A673 (cell line): ENCODE measurements around the gene SLC25A26. TPM values are rescaled to one million over a fixed set of nuclear protein-coding genes. Genes with fewer than 3 reads are reported as not detected.

Experiments
- BruUV-seq: library from RNA; stranded (reverse); fragments of 400-500 nt; replicated peaks from 2 replicates; lab custom pipeline; 2021; lab: Mats Ljungman, UMichigan
- CTCF ChIA-PET: fragments of 300-600 bp; sonication (Branson Sonifier 250); formaldehyde crosslinking; loops from one replicate; lab custom pipeline; 2022; ENCODE audit warnings: antibody characterized with exemption; lab: Charles Lee
- POLR2A ChIA-PET: fragments of 300-600 bp; sonication (Branson Sonifier 250); formaldehyde crosslinking; loops from one replicate; lab custom pipeline; 2022; ENCODE audit warnings: antibody characterized with exemption; ENCODE audit not compliant: low non-redundant PET; lab: Charles Lee
- DNase-seq: peaks from one replicate; pipeline ENCODE4 v3.0.0-alpha.2; 2015; ENCODE audit warnings: low spot score
- H3K27ac ChIP-seq: fragments of 200-600 bp; sonication (generic); 2 replicates; pipeline ENCODE4 v1.5.1; 2016; ENCODE audit warnings: mixed run types, low read depth, mild to moderate bottlenecking, mixed read lengths, antibody characterized with exemption, low read length; ENCODE audit not compliant: poor library complexity, severe bottlenecking
- H3K27me3 ChIP-seq: fragments of 200-600 bp; sonication (generic); replicated peaks from 2 replicates; pipeline ENCODE4 v1.6.1; 2017; ENCODE audit warnings: mixed run types, low read depth, mild to moderate bottlenecking, mixed read lengths, antibody characterized with exemption, low read length; ENCODE audit not compliant: insufficient read depth, poor library complexity
- H3K36me3 ChIP-seq: fragments of 200-600 bp; sonication (generic); 2 replicates; pipeline ENCODE4 v1.6.1; 2016; ENCODE audit warnings: mixed run types, mild to moderate bottlenecking, mixed read lengths, antibody characterized with exemption, low read length; ENCODE audit not compliant: insufficient read depth, poor library complexity, severe bottlenecking
- H3K4me1 ChIP-seq: fragments of 200-600 bp; sonication (generic); 2 replicates; pipeline ENCODE4 v1.6.1; 2017; ENCODE audit warnings: mixed run types, mild to moderate bottlenecking, mixed read lengths, antibody characterized with exemption, low read length; ENCODE audit not compliant: insufficient read depth, poor library complexity, severe bottlenecking
- H3K4me3 ChIP-seq: fragments of 200-600 bp; sonication (generic); 2 replicates; pipeline ENCODE4 v1.5.1; 2016; ENCODE audit warnings: low read depth, mixed run types, mild to moderate bottlenecking, mixed read lengths, low read length; ENCODE audit not compliant: poor library complexity, severe bottlenecking
- H3K9me3 ChIP-seq: fragments of 200-600 bp; sonication (generic); 2 replicates; pipeline ENCODE4 v1.6.1; 2016; ENCODE audit warnings: mixed run types, low read depth, mild to moderate bottlenecking, mixed read lengths, antibody characterized with exemption, low read length; ENCODE audit not compliant: poor library complexity, severe bottlenecking
- EZH2 ChIP-seq: fragments of 200-600 bp; sonication (generic); IDR thresholded peaks from 2 replicates; pipeline ENCODE4 v1.6.1; 2017; ENCODE audit warnings: borderline replicate concordance, low read depth, mild to moderate bottlenecking, mixed read lengths, antibody characterized with exemption, low read length; ENCODE audit not compliant: poor library complexity, severe bottlenecking
- intact Hi-C: fragments of 100-400 bp; cut with micrococcal nuclease; formaldehyde crosslinking; loops from one replicate; pipeline ENCODE4 v1.10.0; 2022; ENCODE audit not compliant: unreplicated experiment
- total RNA-seq: library from RNA; stranded (reverse); gene quantifications from 2 replicates; pipeline ENCODE4 v1.2.3, GENCODE V29; 2021
- TF ChIP-seq, protein P1 (sequence below): fragments of 300-800, 200-600 bp; sonication (generic); conservative IDR thresholded peaks from 2 replicates; pipeline ENCODE4 v1.5.1; 2017; ENCODE audit warnings: low read depth, mild to moderate bottlenecking, antibody characterized with exemption, low read length, moderate library complexity, mixed read lengths

The SLC25A26 gene
- total RNA-seq, 1 experiment from 2014 or later: 8.9 TPM

DNA sequence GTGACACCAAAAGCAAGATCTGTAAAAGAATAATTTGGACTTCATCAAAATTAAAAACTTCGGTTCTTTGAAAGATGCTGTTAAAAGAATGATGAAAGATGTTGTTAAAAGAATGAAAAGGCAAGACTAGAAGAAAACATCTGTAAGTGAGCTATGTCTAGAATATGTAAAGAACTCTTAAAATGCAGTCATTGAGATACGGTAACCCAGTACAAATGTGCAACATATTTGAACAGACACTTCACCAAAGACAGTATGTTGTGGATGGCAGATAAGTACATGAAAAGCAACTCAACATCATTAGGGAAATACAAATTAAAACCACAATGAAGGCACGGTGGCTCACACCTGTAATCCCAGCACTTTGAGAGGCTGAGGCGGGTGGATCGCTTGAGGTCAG lies 140.6 kb downstream of the SLC25A26 start:
- Histone ChIP-seq H3K4me3 (no peak overlapping the region), H3K36me3 (no peaks in the 10 kb centered on the region), H3K9me3 (no peaks in the 10 kb centered on the region), H3K4me1 (peaks cover 22% of the 10 kb centered on the region), H3K27me3 (no peaks in the 10 kb centered on the region), H3K27ac (no peak overlapping the region)
- no peak for DNase-seq
- CTCF ChIA-PET: no interaction called here
- no TSS peak for BruUV-seq
- POLR2A ChIA-PET: no interaction called here
- no peak for TF ChIP-seq EZH2
- TF ChIP-seq, protein P1, sequence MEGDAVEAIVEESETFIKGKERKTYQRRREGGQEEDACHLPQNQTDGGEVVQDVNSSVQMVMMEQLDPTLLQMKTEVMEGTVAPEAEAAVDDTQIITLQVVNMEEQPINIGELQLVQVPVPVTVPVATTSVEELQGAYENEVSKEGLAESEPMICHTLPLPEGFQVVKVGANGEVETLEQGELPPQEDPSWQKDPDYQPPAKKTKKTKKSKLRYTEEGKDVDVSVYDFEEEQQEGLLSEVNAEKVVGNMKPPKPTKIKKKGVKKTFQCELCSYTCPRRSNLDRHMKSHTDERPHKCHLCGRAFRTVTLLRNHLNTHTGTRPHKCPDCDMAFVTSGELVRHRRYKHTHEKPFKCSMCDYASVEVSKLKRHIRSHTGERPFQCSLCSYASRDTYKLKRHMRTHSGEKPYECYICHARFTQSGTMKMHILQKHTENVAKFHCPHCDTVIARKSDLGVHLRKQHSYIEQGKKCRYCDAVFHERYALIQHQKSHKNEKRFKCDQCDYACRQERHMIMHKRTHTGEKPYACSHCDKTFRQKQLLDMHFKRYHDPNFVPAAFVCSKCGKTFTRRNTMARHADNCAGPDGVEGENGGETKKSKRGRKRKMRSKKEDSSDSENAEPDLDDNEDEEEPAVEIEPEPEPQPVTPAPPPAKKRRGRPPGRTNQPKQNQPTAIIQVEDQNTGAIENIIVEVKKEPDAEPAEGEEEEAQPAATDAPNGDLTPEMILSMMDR: no peak
- intact Hi-C loops: loop anchor here (10.0 kb wide), 2 partner anchors 87 to 573 kb away; no protein-coding TSS in a partner anchor

DNA sequence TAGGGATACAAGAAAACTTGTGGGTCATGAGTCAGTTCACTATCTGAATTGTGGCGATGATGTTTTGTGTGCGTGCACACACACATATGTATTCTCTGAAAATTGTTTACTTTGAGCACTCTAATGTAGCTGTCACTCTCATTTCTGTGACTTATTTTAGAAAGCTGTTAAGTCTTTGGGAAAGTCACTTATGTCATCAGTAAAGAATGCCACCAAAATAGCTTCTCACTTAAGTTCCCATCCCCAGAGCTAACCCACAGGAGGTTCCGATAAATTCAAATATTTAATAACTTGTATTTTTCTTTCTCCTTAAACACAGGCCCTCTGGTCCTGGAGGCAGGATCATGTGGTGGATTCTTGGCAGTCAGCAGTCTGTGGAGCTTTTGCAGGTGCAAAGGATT lies 141.7 kb downstream of the SLC25A26 start:
- BruUV-seq: no TSS peak
- Histone ChIP-seq H3K36me3 (no peaks in the 10 kb centered on the region), H3K4me3 (no peak overlapping the region), H3K9me3 (no peaks in the 10 kb centered on the region), H3K27me3 (no peaks in the 10 kb centered on the region), H3K4me1 (peaks cover 23% of the 10 kb centered on the region), H3K27ac (no peak overlapping the region)
- CTCF ChIA-PET: interaction anchor here (1.0 kb wide), 1 partner anchor 10 kb away, joined by 4 read pairs; no protein-coding TSS in a partner anchor
- TF ChIP-seq EZH2: no peak
- TF ChIP-seq, protein P1: no peak
- peak; percentile 4 for DNase-seq
- POLR2A ChIA-PET: no interaction called here
- intact Hi-C loops: loop anchor here (10.0 kb wide), 2 partner anchors 88 to 572 kb away; no protein-coding TSS in a partner anchor

DNA sequence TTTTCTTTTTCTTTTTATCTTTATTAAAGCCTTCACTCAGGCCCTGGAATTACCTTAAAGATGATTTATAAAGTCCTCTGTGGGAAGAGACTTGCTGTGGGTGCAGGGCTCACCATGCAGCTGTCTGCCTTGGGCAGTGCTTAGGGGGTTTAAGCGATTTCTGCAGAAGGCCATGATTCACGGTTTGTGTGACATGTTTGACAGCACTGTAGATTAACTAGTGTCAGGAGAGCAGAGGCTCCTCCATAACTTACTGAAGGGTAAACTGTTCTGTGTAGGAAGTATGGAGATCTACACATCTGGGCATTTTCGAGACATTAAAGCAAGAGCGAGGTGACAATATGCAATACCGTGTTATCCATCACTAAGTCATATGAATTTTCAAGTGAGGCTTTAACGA lies 142.3 kb downstream of the SLC25A26 start:
- Histone ChIP-seq H3K4me3 (no peak overlapping the region), H3K4me1 (peaks cover 23% of the 10 kb centered on the region), H3K36me3 (no peaks in the 10 kb centered on the region), H3K27me3 (no peaks in the 10 kb centered on the region), H3K9me3 (no peaks in the 10 kb centered on the region), H3K27ac (no peak overlapping the region)
- TF ChIP-seq, protein P1: no peak
- intact Hi-C loops: loop anchor here (10.0 kb wide), 2 partner anchors 88 to 572 kb away; no protein-coding TSS in a partner anchor
- no TSS peak for BruUV-seq
- DNase-seq: peak; percentile 7
- CTCF ChIA-PET: interaction anchor here (1.0 kb wide), 1 partner anchor 9 kb away, joined by 4 read pairs; no protein-coding TSS in a partner anchor
- POLR2A ChIA-PET: no interaction called here
